GM18951 (cell line): ENCODE results near the gene CDC42SE2.

Experiments used
- POLR2A ChIP-seq: IDR thresholded peaks from 4 replicates; pipeline ENCODE4 v1.6.1; 2011; ENCODE audit warnings: mild to moderate bottlenecking; ENCODE audit not compliant: insufficient read length, insufficient read depth; ENCODE audit errors: extremely low read depth
- in situ Hi-C: fragments of 300-500 bp; cut with MboI; formaldehyde crosslinking; loops from one replicate; pipeline ENCODE4 v1.12.0; 2022; ENCODE audit warnings: low sequenced_read_pairs, mixed read lengths, inconsistent platforms; ENCODE audit not compliant: unreplicated experiment

Gene CDC42SE2

DNA sequence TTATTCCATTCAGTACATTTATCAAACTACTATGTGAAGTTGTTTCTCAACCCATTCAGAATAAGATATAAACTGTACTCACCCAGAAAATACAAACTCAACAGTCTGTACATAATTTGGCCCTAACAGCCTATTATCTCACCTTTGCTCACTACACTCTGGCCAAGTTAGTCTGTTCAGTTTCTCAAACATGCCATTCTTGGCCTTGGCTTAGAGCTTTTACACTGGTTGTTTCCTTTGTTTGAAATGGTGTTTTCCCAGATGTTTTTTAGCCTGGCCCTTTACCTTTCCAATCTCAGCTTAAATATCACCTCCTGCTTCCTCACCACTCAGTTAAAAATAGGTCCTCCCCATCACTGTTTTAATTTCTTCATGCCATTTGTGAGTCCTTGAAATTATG lies 13.6 kb downstream of the CDC42SE2 start:
- TF ChIP-seq POLR2A = no peak
- in situ Hi-C loops = loop anchor here (10.0 kb wide), 1 partner anchor 113 kb away; the partner anchor contains the start of gene HINT1

DNA sequence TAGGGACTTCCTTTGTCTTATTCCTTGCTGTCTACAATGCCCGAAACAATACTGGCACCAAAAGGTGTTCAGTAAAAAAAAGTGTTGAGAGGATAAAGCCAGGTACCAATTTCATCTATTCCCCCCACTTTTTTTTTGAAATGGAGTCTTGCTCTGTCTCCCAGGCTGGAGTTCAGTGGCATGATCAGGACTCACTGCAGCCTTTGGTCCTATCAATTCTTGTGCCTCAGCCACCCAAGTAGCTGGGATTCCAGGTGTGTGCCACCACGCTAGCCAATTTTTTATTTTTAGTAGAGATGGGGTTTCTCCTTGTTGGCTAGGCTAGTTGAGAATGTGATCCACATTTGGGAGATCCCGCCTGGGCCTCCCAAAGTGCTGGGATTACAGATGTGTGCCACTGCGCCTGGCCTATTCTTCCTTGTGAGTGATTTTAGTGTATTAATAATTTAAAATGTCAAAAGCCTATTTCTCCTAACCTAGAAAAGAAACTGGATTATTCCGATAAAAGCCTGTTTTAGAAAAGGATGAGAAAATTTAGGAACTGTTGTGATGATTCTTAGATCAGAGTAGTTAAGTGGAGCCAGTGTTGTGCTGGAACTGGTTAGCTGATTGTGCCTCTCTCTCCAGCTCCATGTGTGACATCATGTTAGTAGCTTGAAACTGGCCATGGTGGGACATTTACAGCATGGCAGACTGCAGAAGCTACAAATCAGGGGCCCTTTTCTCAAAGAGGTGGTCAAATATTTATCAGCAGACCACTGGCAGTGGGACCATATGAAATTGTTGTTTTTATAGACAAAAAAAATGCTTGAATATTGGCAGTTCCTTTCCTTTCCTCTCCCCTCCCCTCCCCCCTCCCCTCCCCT lies 14.3 kb downstream of the CDC42SE2 start:
- TF ChIP-seq POLR2A = no peak
- in situ Hi-C loops = loop anchor here (10.0 kb wide), 1 partner anchor 113 kb away; the partner anchor contains the start of gene HINT1

DNA sequence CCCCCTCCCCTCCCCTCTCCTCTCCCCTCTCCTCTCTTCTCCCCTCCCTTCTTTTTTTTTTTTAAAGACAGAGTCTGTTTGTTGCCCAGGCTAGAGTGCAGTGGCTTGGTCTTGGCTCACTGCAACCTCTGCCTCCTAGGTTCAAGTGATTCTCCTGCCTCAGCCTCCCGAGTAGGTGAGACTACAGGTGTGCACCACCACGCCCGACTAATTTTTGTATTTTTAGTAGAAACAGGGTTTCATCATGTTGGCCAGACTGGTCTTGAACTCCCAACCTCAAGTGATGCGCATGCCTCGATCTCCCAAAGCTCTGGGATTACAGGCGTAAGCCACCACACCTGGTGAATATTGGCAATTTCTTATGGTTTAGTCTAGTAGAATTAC lies 14.9 kb downstream of the CDC42SE2 start:
- in situ Hi-C loops = loop anchor here (10.0 kb wide), 1 partner anchor 114 kb away; the partner anchor contains the start of gene HINT1

DNA sequence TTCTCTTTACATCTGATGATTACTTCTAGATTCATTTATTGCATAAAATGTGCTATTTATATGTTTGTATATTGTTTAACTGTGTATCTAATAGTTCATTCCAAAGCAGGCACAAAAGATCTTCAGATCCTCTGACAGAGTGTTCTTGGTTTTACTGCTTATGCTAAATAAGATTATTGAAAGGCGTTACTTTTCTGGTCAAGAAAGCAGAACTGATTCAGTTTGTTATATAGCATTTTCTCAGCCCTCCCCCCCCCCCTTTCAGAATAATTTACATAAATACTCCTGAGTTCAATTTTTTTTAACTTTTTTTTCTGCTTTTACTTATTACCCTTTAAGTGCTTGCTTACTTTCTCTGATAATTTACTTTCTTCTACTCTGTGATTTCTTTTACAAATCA lies 15.4 kb downstream of the CDC42SE2 start:
- in situ Hi-C loops = loop anchor here (10.0 kb wide), 1 partner anchor 114 kb away; the partner anchor contains the start of gene HINT1

DNA sequence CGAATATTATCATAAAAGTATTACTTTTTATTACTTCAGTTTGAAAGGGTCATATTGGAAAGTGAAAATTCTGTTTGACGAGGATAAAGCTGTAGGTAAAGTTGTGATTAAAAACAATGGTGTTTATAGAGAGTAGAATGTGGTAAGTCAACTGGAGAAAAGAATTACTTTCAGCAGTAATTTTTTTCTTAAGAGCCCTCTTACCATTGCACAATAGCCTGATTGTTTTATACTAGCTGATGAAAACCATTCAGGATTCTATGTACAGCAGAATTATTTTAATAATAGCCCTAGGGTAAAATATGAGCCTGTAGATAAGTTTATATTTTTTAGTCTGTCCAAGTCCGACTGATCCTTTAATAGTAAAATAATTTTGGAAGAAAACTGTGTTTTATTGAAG lies 16.6 kb downstream of the CDC42SE2 start:
- in situ Hi-C loops = no loop called here
- no peak for TF ChIP-seq POLR2A

More for the DNA sequence above, 15.4 kb downstream of the CDC42SE2 start:
- no peak for TF ChIP-seq POLR2A

DNA sequence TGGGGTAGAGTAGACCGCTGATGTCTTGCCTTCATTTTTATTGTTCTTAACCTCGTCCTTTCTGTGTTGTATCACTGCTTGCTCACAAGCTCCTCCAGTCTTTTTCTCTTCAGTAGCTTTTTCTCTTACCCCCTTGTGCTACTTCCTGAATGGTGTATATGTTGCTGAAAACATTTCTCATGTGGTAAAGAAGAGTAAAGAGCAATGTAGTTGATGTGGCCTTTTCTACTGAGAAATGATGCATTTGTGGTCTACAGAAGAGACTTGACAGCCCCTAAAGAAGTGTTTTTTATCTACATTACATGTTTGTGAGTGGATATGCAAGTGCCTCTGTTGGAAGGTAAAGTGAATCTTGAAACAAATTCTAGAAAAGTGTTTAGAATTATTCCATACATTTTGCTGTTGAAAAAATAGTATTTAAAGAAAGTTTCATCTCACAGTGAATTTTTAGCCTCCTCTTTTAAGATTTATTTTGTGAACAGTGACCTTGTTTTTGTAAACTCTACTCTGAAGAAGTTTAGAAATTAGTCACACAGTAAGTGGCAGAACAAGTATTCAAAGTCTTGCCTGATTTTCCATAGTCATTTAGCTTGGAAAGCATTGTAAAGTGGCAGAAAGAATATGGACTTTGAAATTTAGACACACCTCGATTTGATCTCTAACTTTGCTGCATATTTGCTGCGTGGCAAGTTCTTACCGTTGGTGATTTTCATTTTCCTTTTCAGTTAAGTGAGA lies 17.4 kb downstream of the CDC42SE2 start:
- in situ Hi-C loops = no loop called here
- TF ChIP-seq POLR2A = no peak

DNA sequence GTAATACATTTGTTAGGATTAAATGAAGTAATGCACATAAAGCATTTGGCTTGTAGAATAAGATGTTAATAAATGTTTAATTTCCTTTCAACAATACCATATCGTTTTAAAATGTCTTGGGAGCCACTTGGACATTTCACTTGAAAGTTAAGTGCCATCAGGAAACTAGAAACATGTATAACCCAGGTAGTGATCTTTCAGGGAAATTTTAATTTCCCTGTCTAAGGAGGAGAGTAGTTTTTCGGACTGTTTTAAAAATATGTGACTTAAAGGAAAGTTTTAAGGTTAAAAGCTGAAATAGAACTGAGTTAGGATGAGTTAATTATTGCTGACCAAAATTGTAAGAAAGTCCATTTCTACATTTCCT lies 18.0 kb downstream of the CDC42SE2 start:
- TF ChIP-seq POLR2A = no peak
- in situ Hi-C loops = no loop called here

DNA sequence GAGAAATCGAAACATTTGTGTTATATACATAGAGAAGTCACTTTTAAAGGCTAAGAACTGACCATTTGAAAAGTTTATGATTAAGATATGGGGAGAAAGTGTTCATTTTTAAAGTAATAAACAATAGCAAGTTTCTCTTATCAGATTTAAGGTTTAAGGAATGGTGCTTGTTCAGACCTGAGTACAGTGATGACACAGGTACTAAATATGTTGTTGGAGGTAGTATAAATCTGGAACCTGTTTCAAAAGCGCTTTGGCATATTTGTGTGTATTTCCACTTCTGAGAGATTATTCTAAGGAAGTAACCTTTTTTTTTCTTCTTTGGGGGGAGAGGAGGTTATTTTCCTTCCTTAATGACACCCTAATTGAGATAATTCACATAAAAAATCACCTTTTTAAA lies 18.4 kb downstream of the CDC42SE2 start:
- in situ Hi-C loops = no loop called here
- no peak for TF ChIP-seq POLR2A

DNA sequence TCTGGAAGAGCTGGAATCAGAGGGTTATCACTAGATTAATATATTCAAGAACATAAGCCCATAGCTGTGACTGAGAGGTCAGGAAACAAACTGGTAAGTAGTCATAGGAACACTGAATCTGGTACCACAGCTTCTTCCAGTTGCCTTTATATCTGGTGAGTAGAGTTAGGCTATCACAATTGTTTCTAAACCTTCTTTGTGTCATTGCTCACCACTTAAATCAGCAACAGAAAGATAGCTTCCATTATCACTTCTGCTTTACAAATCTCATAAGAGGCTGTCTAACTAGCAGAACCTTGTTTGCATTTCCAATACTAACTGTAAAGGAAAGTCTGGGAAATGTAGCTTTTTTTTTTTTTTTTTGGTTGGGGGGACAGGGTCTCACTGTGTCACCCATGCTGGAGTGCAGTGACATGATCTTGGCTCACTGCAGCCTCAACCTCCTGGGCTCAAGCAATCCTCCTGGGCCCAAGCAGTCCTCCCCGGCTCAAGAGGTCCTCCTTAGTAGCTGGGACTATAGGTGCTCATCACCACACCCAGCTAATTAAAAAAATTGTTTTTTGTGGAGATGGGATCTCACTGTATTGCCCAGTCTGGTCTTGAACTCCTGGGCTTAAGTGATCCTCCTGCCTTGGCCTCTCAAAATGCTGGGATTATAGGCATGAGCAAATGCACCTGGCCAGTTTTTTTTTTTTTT lies 22.0 kb downstream of the CDC42SE2 start:
- no peak for TF ChIP-seq POLR2A
- in situ Hi-C loops = no loop called here

DNA sequence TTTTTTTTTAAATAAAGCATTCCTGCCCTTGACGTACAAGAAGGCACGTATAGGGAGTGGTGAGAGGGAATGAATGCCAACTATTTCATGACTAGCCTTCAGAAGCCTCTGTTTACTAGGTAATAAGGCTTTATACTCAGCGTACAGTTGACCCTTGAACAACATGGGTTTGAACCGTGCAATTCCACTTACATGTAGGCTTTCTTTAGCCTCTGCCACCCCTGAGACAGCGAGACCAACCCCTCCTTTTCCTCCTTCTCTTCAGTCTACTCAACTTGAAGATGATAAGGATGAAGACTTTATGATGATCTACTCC lies 22.5 kb downstream of the CDC42SE2 start:
- in situ Hi-C loops = no loop called here
- no peak for TF ChIP-seq POLR2A

DNA sequence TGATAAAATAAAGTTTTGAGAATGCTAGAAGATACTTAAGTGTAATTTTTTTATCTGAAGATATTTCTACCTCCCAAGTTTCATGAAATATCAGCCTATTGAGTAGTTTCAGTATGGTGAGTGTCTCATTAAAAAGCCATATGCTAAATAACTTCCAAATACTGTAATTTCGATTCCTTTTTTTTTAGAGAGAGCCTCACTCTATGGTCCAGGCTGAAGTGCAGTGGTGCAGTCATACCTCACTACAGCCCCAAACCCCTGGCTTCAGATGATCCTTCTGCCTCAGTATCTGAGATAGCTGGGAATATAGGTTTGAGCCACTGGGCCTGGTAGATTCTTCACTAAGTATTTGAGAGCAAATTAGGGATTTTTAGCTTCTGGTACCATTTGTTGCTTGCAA lies 24.5 kb downstream of the CDC42SE2 start:
- no peak for TF ChIP-seq POLR2A
- in situ Hi-C loops = no loop called here

DNA sequence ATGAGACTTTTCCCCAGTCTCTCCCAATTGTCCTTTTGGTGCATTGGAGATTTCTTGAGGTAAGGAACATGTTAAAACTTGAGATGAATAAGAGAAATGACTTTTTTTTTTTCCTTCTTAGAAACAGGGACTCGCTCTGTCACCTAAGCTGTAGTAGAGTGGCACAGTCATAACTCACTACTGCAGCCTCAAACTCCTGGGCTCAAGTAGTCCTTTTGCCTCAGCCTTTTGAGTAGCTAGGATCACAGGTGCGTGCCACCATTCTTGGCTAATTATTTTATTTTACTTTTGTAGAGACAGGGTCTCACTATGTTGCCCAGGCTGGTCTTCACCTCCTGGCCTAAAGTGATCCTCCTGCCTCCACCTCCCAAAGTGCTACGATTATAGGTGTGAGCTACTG lies 25.9 kb downstream of the CDC42SE2 start:
- no peak for TF ChIP-seq POLR2A

DNA sequence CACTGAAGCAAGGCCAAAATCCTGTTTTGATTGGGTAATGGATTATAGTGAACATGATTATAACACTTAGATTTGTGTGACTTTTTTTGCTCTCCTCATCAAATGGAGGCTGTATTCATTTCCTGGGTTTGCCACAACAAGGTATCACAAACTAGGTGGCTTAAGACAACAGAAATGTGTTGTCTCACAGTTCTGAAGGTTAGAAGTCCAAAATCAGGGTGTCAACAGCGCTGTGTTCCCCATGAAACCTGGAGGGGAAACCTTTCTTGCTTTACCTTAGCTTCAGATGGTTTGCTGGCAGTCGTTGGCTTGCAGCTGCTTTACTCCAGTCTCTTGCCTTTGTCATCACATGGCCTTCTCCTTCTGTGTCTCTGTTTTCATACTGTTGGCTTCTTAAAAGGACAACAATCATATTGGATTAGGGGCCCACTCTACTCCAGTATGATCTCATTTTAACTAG lies 32.4 kb downstream of the CDC42SE2 start:
- no peak for TF ChIP-seq POLR2A

More for the DNA sequence above, 25.9 kb downstream of the CDC42SE2 start:
- in situ Hi-C loops = no loop called here

More for the DNA sequence above, 32.4 kb downstream of the CDC42SE2 start:
- in situ Hi-C loops = no loop called here
